GM19238 (cell line): ENCODE measurements around the gene USP32.

Experiments
- DNase-seq: peaks from one replicate; pipeline ENCODE4 v3.0.0; 2011; ENCODE audit warnings: low spot score; ENCODE audit not compliant: insufficient read length

Gene USP32

DNA sequence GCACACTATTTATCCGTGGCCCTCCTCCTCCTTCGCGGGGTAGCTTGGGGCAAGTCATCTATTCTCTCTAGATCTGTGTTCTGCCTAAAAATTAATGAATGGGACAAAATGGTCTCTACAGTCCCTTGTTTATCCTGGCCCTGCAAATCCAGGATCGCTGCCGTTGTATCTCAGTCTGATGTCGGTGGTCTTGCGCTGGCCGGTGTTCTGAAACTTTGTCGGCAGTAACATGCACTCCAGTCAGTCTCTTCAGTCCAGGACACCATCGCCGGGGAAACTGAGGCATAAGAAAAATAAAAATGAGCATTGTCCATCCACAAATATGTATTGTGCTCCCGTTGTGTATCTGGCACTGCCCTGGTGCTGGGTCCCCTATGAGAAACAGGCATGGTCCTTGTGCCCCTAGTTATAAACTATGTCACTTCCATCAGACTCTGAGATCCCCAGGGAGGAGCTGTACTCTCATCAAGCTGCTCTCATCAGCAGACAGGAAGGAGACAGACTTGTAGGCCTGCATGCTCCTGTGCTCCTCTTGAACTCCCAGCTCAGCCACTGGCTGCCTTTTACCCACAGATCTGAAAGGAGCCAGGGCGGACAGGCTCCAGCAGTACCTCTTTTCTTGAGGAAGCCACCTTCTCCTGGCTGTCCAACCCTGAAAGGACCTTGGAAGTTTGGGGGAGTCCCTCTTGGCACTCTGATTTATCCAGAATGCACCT, 255.8 kb downstream of the USP32 start:
- no peak for DNase-seq

- peak; percentile 93 for DNase-seq
These were observed 256.6 kb downstream of the USP32 start for GRCh38 chr17:60135151-60135950.

GRCh38 chr17:60134396-60135150, 257.4 kb downstream of the USP32 start:
- DNase-seq: no peak

DNA sequence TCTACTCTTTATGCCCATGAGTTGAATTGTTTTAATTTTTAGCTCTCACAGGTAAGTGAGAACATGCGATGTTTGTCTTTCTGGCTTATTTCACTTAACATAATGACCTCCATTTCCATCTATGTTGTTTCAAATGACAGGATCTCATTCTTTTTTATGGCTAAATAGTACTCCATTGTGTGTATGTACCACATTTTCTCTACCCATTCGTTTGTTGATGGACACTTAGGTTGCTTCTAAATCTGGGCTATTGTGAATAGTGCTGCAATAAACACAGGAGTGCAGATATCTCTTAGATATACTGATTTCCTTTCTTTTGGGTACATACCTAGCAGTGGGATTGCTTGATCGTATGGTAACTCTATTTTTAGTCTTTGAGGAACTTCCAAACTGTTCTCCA, 261.5 kb downstream of the USP32 start:
- no peak for DNase-seq

GRCh38 chr17:60129164-60129563, 262.8 kb downstream of the USP32 start:
- no peak for DNase-seq
